DOHH2 (cell line): Measurements from ENCODE around the gene KAZALD1.

Experiments used
- EZH2phosphoT487 ChIP-seq: fragments of 200-600 bp; sonication (generic); IDR thresholded peaks from 2 replicates; pipeline ENCODE4 v1.6.1; 2017; ENCODE audit warnings: borderline replicate concordance, mild to moderate bottlenecking, antibody characterized with exemption, low read length, moderate library complexity, mixed read lengths
- TF ChIP-seq, protein P1 (sequence below): fragments of 200-600 bp; sonication (generic); IDR thresholded peaks from one replicate; pipeline ENCODE4 v1.5.1; 2014; ENCODE audit warnings: antibody characterized with exemption, mild to moderate bottlenecking, low read depth, low read length; ENCODE audit not compliant: poor library complexity, severe bottlenecking

DNA sequence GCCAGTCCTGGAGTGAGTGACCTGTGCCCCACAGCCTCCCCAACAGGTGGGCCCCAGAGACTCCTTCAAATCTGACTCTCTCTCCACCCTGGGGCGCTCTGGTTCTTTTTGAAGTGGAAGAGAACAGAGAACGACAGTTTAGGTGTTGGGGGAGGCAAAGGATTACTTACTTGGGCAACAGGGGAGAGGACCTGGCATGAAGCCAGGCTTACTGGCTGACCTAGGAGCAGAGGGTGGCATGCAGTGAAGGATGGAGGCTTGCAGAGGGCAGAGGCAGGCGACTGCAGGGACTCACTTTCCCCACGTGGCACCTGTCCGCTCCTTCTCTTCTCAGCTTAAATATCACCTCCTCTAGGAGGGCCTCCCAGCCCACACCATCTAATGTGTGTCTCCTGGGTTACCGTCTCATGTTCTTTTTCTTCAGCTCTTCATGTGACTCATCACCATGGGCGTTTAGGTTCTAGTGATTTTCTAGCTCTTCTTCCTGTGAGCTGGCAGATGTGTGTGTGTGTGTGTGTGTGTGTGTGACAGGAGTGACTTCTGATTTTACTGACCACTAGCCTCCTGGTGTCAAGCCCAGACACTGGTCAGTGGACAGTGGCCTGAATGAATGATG is 46.7 kb upstream of the KAZALD1 start:
- TF ChIP-seq, protein P1, sequence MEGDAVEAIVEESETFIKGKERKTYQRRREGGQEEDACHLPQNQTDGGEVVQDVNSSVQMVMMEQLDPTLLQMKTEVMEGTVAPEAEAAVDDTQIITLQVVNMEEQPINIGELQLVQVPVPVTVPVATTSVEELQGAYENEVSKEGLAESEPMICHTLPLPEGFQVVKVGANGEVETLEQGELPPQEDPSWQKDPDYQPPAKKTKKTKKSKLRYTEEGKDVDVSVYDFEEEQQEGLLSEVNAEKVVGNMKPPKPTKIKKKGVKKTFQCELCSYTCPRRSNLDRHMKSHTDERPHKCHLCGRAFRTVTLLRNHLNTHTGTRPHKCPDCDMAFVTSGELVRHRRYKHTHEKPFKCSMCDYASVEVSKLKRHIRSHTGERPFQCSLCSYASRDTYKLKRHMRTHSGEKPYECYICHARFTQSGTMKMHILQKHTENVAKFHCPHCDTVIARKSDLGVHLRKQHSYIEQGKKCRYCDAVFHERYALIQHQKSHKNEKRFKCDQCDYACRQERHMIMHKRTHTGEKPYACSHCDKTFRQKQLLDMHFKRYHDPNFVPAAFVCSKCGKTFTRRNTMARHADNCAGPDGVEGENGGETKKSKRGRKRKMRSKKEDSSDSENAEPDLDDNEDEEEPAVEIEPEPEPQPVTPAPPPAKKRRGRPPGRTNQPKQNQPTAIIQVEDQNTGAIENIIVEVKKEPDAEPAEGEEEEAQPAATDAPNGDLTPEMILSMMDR = no peak
- no peak for TF ChIP-seq EZH2phosphoT487
